ENCODE results near the gene CRYGA.
"Not testable (repeated sequence)": the region's sequence is repeated elsewhere in the genome, so short reads cannot be mapped to it uniquely, and the experiment has no call there.

CRYGA gene

DNA sequence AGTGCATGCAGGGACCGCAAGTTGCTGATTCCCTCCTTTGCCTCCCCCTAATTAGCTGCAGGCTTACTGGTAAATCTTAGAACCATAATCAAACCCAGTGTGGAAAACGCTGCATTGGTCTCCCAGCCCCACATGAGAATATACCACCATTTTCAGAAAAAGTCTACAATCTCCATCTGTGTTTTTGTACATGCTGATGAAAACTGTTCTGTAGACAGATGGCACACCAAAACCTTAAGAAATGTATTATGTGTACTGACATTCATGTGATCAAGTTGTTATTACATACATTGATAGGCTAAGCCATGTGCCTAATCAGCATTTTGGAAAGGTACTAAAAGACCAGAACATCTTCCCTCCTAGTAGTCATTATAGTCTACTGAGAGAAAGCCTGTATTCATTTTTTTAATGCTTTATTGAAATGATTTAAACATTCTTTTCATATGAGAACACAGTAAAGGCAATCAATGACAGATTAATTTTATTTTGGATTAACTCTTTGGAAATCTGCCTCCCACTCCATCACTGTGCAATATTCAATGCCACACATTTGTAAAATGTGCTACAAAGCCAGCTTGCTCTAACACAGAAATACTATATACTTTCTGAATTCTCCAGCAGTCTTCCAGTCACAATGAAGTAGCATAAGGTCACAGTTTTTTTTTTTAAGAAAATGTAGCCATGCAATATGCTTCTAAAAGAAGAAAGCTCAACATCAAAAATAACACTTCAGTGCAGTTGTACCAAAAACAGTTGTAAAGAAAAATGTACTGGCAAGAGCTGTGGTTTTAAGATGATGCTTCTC, 1.8 kb upstream of the CRYGA start:
- DNase-seq (ENCODE audit: low read depth in 2 of 2), result no peak

DNA sequence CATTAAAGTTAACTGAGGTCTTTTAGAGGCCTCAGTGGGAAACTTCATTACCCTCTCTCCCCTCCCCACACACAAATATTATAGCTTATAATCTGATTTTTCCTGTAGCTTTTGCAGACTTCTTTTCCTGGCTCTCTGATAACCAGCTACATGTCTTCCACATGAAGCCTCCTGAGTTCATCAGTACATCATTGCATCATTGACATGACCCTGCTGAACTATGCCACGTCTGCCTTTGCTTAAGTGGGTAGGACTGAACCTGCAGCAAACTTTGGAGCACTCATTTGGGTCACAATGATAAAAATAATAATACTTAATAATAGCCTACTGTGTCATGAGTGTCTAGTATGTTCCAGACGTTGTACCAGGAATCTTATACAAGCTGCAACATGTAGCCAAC, 7.0 kb downstream of the CRYGA start:
- no peak for DNase-seq (ENCODE audit: low read depth in 2 of 2)

DNA sequence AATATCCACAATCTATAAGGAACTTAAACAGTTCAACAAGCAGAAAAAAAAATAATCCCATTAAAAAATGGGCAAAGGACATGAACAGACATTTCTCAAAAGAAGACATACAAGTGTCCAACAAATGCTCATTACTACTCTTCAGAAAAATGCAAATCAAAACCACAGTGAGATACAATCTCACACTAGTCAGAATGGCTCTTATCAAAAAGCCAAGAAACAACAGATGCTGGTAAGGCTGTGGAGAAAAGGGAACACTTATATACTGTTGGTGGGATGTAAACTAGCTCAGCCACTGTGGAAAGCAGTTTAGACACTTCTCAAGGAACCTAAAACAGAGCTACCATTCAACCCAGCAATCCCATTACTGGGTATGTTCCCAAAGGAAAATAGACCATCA, 10.2 kb downstream of the CRYGA start:
- no peak for DNase-seq (ENCODE audit: low read depth in 2 of 2)

DNA sequence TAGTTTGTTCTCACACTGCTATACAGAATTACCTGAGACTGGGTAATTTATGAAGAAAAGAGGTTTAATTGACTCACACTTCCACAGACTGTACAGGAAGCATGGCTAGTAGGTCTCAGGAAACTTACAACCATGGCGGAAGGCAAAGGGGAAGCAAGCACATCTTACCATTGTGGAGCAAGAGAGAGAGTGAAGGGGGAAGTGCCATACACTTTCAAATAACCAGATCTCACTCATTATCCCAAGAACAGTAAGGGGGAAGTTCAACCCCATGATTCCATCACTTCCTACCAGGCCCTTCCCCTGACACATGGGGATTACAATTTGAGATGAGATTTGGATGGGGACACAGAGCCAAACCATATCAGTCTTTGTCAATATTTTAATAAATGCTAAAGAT, 12.4 kb downstream of the CRYGA start:
- DNase-seq (ENCODE audit: low read depth in 2 of 2), result no peak

DNA sequence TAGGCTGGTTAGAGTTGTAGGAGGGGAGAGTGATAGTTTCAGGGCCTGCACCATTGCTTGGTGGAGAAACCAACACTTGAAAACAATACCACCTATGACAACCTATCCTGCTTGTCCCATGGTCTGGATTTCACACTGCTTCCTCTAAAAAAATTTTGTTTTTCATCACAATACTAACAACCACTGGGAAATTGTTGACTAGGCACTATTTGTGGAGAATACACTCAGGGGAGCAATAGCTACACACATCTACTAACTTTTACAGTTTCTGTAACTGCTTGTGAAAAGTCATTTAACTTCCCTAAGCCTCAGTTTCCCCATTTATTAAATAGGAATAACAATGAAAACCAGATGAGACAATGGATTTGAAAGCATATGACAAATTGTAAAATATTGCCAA, 13.3 kb downstream of the CRYGA start:
- no peak for DNase-seq (ENCODE audit: low read depth in 2 of 2)

DNA sequence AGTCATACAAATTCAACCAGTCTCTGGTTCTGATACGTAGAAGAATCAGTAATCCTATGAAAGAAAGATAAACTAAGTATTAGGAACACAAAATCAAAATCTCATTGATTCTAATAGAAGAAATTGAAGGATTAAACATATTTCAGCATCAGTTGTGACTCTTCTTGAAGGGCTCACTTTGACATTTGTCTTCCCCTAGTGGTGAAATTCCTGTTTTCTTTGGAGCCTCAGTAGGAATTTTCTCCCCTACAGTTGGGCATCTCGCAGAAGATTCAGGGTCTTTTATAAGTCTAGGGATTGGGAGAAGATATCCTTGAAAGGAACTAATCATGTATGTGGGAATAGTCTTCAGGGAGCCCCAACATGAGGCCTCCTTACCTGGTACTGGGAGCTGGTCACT, 14.6 kb downstream of the CRYGA start:
- no peak for DNase-seq (ENCODE audit: low read depth in 2 of 2)

DNA sequence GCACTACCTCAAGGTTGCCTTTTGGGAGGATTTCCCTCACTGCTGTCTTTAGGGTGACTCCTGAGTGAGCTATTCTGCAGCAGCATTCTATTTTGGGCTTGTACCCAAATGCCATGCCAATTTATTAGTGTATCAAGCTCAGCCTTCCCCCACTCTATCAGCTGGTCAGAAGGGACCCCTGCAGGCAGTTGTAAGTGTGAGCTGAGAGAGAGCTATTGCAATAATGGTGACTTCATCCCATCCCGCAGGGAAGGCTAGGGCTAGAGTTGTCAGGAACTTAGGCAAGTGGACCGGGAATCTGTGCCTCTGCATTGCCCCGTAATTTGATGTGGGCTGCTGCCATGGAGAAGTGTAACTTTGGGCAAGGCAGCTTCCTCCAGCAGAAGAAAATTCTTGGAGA, 15.6 kb downstream of the CRYGA start:
- no peak for DNase-seq (ENCODE audit: low read depth in 2 of 2)

DNA sequence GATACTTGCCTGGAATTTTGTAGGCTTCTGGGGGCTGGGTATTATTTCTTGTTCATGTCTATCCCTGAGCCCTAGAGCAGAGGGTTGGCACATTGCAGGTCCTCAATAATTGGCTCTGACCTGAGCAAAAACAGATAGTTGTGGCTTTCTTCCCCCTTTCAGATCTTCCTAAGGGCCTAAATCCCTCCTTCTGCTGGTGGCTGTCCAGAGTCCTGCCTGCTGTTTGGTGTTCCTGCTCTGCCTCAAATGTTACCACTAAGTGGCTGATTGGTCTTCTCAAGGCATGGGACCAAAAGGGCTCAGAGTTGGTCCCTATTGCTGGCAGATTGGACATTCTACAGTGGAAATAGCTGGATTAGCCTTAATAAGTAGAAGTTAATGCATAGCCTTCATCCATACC, 16.4 kb downstream of the CRYGA start:
- DNase-seq (ENCODE audit: low read depth in 2 of 2), result no peak

DNA sequence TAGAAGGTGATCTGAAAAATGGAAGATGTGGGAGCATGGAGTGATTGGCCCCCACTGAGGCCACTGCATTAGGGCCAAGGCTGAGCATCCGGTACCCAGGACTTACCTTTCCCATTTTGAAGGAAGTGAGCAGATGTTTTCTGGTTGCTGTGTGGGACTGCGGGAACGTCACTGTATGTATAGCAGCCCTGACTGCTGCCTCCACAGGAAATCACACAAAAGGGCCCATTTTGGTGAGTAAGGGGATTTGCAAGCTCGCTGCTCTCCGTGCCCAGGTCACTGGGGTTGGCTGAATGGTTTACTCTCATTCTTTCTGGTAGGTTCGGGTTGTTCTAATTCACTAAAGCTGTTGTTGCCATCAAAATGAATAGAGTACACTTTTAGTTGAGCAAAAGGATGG, 17.4 kb downstream of the CRYGA start, which contains the start of gene CRYGB:
TSS of gene CRYGB (minus strand) at position 153 of the 400 bp plus-strand sequence. CDS start at position 115, 38 bp downstream.
- no peak for DNase-seq (ENCODE audit: low read depth in 2 of 2)

DNA sequence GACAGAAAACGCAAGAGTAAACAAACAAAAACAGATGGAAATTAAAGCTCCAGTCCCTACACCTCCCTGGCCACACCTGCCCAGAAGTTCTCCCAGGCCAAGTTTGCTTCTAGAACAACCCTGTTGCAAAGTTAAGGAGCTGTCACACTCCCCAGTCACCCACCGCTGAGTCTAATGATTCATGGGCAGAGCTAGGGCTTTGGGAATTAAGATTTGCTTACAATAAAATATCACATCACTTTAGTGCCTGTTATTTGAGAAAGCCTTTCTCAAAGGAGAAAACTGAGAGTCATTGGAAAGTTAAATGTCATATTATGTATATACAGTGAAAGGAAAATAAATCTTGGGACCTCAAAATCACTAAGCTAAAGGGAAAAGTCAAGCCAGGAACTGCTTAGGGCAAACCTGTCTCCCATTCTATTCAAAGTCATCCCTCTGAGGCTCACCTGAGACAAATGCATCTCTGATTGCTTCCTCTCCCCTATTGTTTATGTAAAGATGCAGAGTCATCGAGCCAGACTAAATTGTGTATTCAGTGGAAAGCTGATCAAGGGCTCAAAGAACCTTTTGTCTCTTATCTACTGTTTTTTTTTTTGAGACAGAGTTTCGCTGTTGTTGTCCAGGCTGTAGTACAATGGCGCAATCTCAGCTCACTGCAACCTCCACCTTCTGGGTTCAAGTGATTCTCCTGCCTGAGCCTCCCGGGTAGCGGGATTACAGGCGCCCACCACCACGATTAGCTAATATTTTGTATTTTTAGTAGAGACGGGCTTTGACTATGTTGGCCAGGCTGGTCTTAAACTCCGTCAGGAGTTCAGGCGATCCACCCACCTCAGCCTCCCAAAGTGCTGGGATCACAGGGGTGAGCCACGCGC, 20.2 kb downstream of the CRYGA start:
- DNase-seq (ENCODE audit: low read depth in 2 of 2), result no peak

DNA sequence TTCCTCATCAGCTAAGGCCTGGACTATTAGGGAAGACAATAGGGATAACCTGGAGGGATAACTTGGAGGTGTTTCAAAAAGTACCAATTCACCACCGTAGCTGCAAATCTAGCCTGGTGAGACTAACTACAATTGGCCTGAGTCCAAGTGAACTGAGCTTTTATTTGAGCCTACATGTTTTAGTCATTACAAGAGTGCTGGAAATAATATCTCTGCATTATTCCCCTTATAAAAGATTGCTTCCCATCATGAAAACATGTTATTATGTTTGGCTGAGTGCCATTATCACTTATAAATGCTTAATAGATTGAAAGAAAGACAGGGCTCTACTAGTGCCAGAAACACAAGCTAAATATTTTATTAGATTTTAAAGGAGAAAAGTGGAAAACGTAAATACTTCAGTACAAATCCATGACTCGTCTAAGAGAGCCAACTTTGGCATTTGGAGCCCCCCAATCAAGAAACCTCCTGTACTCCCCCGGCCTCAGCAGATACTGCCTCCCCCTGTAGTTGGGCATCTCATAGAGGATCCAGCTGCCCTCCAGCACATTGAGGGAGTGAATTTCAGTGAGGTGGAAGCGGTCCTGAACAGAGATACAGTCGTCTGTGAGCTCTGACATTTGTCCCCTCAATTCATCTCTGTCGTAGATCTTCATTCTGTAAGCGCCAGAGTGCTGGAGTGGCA, 21.0 kb downstream of the CRYGA start:
- DNase-seq (ENCODE audit: low read depth in 2 of 2), result no peak

DNA sequence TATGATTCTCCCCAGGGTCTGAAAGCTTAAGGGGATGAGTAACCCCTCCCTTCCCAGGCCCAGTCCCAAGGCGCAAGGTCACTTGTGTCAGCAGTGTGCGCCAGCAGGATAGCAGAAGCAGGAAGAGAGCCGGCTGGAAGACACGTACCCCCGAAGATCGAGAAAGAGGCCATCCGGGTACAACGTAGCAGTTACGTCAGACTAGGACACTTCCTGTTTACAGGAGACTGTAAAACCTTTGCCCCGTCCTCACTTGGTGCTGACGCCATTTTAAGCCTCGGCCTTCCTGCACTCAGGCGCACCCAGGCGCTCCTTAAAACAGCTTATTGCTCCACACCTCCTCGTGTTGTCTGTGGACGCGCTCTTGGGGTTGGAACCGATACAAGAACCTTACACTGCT, 23.9 kb downstream of the CRYGA start:
- no peak for DNase-seq (ENCODE audit: low read depth in 2 of 2)

DNA sequence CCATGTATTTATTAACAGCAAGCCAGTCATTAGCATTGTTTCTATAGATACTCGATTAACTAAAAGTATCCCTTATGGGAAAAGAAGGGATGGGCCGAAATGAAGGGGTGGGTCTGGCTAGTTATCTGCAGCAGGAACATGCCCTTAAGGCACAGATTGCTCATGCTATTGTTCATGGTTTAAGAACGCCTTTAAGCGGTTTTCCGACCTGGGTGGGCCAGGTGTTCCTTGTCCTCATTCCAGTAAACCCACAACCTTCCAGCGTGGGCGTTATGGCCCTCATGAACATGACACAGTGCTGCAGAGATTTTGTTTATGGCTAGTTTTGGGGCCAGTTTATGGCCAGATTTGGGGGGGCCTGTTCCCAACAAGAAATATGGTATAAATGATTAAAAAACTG, 25.1 kb downstream of the CRYGA start:
- not testable (repeated sequence) for DNase-seq (ENCODE audit: low read depth in 2 of 2)

DNA sequence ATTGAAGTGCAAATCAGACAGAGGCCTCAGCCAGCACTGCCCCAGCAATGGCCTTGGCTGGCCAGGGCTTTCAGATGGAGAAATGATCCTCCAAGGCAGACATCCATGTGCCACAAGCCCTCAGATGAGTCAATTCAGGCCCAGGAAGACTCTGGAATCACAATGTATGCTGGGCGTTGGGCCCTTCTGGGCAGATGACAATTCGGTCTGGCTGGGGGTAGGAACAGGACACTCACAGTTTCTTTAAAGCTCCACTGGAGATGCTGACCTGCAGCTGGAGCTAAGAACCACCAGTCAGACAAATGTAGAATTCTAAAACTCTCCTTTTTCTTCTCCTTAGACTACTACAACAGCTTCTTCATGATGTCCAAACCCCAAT, 26.7 kb downstream of the CRYGA start:
- DNase-seq (ENCODE audit: low read depth in 2 of 2), result no peak

DNA sequence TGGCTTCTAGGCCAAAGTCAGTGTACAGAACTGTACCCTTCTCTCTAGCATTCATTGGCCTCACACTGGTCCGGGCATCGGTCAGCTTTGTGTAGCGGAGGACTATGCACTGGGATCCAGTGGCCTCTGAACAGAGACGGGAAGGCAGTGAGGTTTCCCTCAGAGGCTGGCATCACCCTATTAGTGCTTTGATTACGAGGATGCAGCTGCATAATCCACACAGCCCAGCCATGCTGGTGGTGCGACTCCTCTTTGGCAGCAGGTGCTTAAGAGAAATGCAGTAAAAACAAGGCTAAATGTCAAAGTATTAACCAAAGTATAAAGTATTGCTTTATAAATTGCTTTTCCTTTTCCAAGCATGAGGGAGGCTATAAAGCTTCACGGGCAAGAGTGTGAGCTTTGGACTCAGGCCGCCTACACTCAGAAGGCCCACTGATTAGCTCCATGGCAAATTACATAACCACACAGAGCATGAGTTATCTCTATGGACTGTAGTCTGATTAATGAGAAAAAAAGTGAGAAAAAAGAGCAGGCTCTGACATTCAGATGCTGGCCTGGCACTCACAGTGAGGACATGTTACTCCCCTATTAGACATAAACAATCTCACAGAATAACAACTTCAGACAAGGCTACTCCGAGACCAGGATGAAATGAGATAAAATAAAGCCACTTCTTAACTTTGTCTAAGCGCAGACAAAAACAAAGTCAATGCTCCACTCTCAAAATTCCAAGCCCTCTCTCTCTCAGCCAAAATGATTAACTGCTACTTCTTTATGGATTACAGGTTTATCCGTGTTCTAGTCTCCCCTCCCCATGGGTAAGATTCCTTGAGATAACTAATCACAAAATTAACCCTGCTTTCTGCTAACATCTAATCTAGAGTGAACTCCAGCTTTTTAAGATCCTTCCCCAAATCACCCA, 27.3 kb downstream of the CRYGA start:
- no peak for DNase-seq (ENCODE audit: low read depth in 2 of 2)

DNA sequence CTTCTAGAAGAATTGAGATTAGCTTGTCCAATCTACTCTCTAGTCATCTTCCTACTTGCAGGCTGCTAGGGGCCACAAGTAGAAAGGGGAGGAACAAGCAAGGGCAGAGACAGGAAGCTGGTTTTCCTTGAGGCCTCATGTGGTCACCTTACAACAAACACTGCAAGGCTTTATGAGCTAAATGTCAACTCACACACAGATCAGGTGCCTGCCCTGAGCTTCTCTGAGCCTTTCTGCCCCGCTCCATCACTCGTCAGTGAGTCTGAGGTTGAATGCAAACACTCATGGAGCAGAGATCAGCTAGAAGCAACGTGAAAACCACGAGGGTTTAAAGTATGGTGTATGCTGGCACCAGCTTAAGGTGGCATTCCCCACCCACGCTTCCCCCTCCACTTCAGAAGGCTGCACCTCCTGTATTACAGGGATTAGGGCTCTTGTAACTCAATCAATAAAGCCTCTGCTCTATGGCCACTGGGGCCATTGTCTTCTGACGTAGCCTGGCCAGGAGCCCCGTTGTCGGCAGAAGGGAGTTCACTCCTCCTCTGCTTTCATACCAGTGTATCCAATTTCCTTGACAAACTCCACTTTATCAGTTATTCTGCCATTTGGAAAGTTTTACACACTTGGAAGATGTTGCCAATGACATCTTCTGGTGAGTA, 28.3 kb downstream of the CRYGA start:
- DNase-seq (ENCODE audit: low read depth in 2 of 2), result no peak

DNA sequence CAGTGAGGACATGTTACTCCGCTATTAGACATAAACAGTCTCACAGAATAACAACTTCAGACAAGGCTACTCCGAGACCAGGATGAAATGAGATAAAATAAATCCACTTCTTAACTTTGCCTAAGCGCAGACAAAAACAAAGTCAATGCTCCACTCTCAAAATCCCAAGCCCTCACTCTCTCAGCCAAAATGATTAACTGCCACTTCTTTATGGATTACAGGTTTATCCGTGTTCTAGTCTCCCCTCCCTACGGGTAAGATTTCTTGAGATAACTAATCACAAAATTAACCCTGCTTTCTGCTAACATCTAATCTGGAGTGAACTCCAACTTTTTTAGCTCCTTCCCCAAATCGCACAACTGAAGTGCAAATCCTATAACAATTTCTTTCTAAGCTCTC, 32.7 kb downstream of the CRYGA start:
- no peak for DNase-seq (ENCODE audit: low read depth in 2 of 2)

DNA sequence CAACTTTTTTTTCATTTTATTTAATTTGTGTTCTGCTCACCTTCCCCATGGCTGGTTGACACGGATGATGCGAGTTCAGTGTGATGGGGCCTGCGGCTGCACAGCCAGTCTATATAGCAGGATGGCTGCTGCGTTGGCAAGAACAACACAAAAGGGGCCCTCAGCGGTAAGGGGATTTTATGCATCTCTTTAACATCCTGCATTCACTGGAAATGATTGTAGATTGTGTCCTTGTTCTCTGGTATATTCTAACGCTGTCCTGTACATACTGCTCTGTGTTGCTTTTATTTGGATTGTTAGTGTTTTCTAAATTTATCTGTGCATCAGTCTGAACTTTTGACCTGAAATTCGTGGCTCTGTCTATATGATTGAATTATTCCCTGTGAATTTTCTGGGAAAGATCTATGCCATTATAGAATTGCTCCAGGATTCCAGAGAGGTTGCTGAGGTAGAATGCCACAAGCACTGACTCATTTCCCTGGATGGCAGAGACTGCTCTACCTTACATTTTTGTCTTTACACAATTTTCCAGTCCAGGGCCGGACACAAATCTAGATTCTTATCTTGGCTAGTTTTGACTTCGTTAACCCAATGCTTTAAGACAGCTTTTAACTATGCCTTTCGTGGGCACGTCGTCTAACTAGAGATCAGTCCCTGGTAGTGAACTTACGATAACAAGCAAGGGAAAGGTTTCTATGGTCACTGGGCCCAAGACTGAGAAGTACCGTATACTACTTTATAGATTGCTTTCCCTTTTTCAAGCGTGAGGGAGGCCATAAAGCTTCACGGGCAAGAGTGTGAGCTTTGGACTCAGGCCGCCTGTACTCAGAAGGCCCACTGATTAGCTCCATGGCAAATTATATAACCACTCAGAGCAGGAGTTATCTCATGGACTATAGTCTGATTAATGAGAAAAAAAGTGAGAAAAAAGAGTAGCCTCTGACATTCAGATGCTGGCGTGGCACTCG, 33.4 kb downstream of the CRYGA start, which contains the start of gene CRYGC:
TSS of gene CRYGC (minus strand) at position 85 of the 968 bp plus-strand sequence. CDS start at position 49, 36 bp downstream.
- no peak for DNase-seq (ENCODE audit: low read depth in 2 of 2)

DNA sequence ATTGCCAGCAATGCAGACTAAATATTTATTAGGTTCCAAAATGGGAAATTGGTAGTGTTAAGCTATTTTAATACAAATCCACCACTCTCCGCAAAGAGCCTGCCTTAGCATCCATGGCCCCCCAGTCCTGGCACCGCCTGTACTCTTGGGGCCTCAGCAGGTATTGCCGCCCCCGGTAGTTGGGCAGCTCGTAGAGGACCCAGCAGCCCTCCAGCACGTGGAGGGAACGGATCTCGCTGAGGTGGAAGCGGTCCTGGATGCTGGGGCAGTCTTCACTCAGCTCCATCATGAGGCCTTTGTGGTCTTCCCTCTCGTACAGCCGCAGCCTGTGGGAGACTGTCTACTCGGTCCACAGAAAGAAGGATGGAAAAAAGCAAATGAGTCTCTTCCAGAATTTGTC, 35.3 kb downstream of the CRYGA start:
- no peak for DNase-seq (ENCODE audit: low read depth in 2 of 2)

All from stimulated activated CD8-positive, alpha-beta memory T cell treated with anti-CD3 and anti-CD28 coated beads, Interleukin-2, amount 100 ng/mL, for 1 hour (primary cell).